GM12878 (cell line): ENCODE data around the gene ANXA3. TPM values are rescaled to one million over a fixed set of nuclear protein-coding genes. Genes with fewer than 3 reads are reported as not detected.

Experiments used
- ASH2L ChIP-seq: fragments of 300-600, 200-600 bp; sonication (generic); IDR thresholded peaks from 2 replicates; pipeline ENCODE4 v1.6.1; 2017; ENCODE audit warnings: low read depth, mild to moderate bottlenecking, borderline replicate concordance
- BCL11A ChIP-seq: IDR thresholded peaks from 2 replicates; pipeline ENCODE4 v1.6.1; 2011; ENCODE audit warnings: low read depth, low read length
- CBFB ChIP-seq: IDR thresholded peaks from 2 replicates; pipeline ENCODE4 v1.6.1; 2016; ENCODE audit warnings: antibody characterized with exemption, low read depth
- CBX5 ChIP-seq: sonication (generic); IDR thresholded peaks from 2 replicates; pipeline ENCODE4 v1.6.1; 2016; ENCODE audit warnings: low read depth, moderate library complexity, mild to moderate bottlenecking, inconsistent platforms
- CHD2 ChIP-seq: IDR thresholded peaks from 2 replicates; pipeline ENCODE4 v1.6.1; 2011; ENCODE audit warnings: low read depth, low read length, improper control_type of control experiment, borderline replicate concordance
- ELK1 ChIP-seq: IDR thresholded peaks from 2 replicates; pipeline ENCODE4 v1.6.1; 2012; ENCODE audit warnings: low read depth, low read length, improper control_type of control experiment
- GABPA ChIP-seq: IDR thresholded peaks from 2 replicates; pipeline ENCODE4 v1.6.1; 2014; ENCODE audit warnings: antibody characterized with exemption, low read depth, mild to moderate bottlenecking, inconsistent platforms
- HDAC2 ChIP-seq: fragments of 200-600 bp; sonication (generic); IDR thresholded peaks from 2 replicates; pipeline ENCODE4 v1.6.1; 2017
- IKZF2 ChIP-seq, 2 experiments: fragments of 450-650 bp; IDR thresholded peaks; 2 replicates each; pipeline ENCODE4 v1.6.1; 2017; ENCODE audit warnings: mild to moderate bottlenecking in 2 of 2, moderate library complexity in 2 of 2
- IRF4 ChIP-seq: IDR thresholded peaks from 2 replicates; pipeline ENCODE4 v1.6.1; 2011; ENCODE audit warnings: low read depth, low read length
- JUNB ChIP-seq: IDR thresholded peaks from 2 replicates; pipeline ENCODE4 v1.6.1; 2016; ENCODE audit warnings: antibody characterized with exemption, mild to moderate bottlenecking
- MTA3 ChIP-seq: IDR thresholded peaks from 2 replicates; pipeline ENCODE4 v1.6.1; 2012; ENCODE audit warnings: low read length, inconsistent platforms, borderline replicate concordance
- NFYB ChIP-seq: IDR thresholded peaks from 2 replicates; pipeline ENCODE4 v1.6.1; 2011; ENCODE audit warnings: low read depth, mild to moderate bottlenecking, low read length, improper control_type of control experiment, moderate library complexity; ENCODE audit not compliant: insufficient read depth
- SIN3A ChIP-seq: IDR thresholded peaks from 2 replicates; pipeline ENCODE4 v1.6.1; 2012; ENCODE audit warnings: low read depth, low read length, improper control_type of control experiment
- SMARCA5 ChIP-seq: fragments of 450-650 bp; IDR thresholded peaks from 2 replicates; pipeline ENCODE4 v1.6.1; 2017; ENCODE audit warnings: mild to moderate bottlenecking
- STAT1 ChIP-seq: fragments of 450-650 bp; conservative IDR thresholded peaks from 2 replicates; pipeline ENCODE4 v1.6.1; 2014; ENCODE audit warnings: antibody characterized with exemption, mild to moderate bottlenecking
- SUZ12 ChIP-seq: fragments of 200-600 bp; sonication (generic); IDR thresholded peaks from one replicate; pipeline ENCODE4 v1.6.1; 2018; ENCODE audit warnings: antibody characterized with exemption, mild to moderate bottlenecking; ENCODE audit not compliant: unreplicated experiment
- WRNIP1 ChIP-seq: IDR thresholded peaks from 2 replicates; pipeline ENCODE4 v1.6.1; 2011; ENCODE audit warnings: low read depth, low read length, improper control_type of control experiment, borderline replicate concordance
- YY1 ChIP-seq: IDR thresholded peaks from 2 replicates; pipeline ENCODE4 v1.6.1; 2011; ENCODE audit warnings: low read depth, mild to moderate bottlenecking, low read length
- polyA plus RNA-seq, 11 experiments: library from polyadenylated mRNA; depleted of rRNA in 4 of 11; unstranded in 6 of 11; stranded (reverse) in 5 of 11; fragments of >200 nt; fragmentation: Nextera tagmentation in 4 of 11; fragmentation: Illumina TruSeq in 1 of 11; extraction: Ambion mirVana in 4 of 11; extraction: Trizol in 1 of 11; gene quantifications; 1 replicate in 1 of 11; 2 replicates in 10 of 11; pipeline versions ENCODE4 v1.2.1 to v1.2.3, GENCODE V29; 2011 to 2016; ENCODE audit warnings: inconsistent platforms in 2 of 11, missing spikeins in 2 of 11, low read depth in 1 of 11
- total RNA-seq, 4 experiments: library from RNA; depleted of rRNA in 3 of 4; stranded (reverse); fragments of >200 nt in 3 of 4; fragmentation: Illumina TruSeq in 1 of 4; extraction: Trizol in 1 of 4; gene quantifications; 2 replicates each; pipeline versions ENCODE4 v1.2.1 to v1.2.3, GENCODE V29; 2013 to 2021
- TF ChIP-seq, protein P1 (sequence below): fragments of 450-650 bp; formaldehyde crosslinking; IDR thresholded peaks from 2 replicates; pipeline ENCODE4 v1.4.0; 2022; ENCODE audit warnings: mild to moderate bottlenecking, moderate library complexity
- TF ChIP-seq, protein P2 (sequence below): fragments of 450-650 bp; IDR thresholded peaks from 2 replicates; pipeline ENCODE4 v1.6.1; 2017; ENCODE audit warnings: mild to moderate bottlenecking, moderate library complexity
- TF ChIP-seq, protein P3 (sequence below): IDR thresholded peaks from 2 replicates; pipeline ENCODE4 v1.6.1; 2011; ENCODE audit warnings: borderline replicate concordance, low read depth, mild to moderate bottlenecking, moderate library complexity, mixed read lengths, low read length; ENCODE audit not compliant: insufficient read depth; ENCODE audit errors: extremely low read length

Gene ANXA3
- total and polyA plus RNA-seq, 10 of the 15 experiments (the other 5 are each of a cell fraction or from before 2014, with no cell fraction given): 0.28 to 14.7 (median 0.91) TPM

GRCh38 chr4:78613522-78614321, 62.2 kb downstream of the ANXA3 start (continued):
- TF ChIP-seq, protein P1, sequence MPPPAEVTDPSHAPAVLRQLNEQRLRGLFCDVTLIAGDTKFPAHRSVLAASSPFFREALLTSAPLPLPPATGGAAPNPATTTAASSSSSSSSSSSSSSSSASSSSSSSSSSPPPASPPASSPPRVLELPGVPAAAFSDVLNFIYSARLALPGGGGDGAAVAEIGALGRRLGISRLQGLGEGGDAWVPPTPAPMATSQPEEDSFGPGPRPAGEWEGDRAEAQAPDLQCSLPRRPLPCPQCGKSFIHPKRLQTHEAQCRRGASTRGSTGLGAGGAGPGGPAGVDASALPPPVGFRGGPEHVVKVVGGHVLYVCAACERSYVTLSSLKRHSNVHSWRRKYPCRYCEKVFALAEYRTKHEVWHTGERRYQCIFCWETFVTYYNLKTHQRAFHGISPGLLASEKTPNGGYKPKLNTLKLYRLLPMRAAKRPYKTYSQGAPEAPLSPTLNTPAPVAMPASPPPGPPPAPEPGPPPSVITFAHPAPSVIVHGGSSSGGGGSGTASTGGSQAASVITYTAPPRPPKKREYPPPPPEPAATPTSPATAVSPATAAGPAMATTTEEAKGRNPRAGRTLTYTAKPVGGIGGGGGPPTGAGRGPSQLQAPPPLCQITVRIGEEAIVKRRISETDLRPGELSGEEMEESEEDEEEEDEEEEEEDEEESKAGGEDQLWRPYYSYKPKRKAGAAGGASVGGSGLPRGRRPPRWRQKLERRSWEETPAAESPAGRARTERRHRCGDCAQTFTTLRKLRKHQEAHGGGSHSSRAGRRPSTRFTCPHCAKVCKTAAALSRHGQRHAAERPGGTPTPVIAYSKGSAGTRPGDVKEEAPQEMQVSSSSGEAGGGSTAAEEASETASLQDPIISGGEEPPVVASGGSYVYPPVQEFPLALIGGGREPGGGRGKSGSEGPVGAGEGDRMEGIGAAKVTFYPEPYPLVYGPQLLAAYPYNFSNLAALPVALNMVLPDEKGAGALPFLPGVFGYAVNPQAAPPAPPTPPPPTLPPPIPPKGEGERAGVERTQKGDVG (CRISPR knock-in tag): no peak
- TF ChIP-seq IKZF2 (IDR thresholded peaks at IDR 0.05): peak; percentile 68 to 78
- TF ChIP-seq MTA3: 0 out of 2 replicates have a peak, but pooled peaks have one; percentile 31
- peak; percentile 57; the same call in 1 of the 2 replicates for TF ChIP-seq IRF4
- no peak for TF ChIP-seq ELK1
- TF ChIP-seq ASH2L: no peak
- no peak for TF ChIP-seq NFYB
- TF ChIP-seq HDAC2: no peak
- TF ChIP-seq STAT1: no peak
- TF ChIP-seq, protein P2, sequence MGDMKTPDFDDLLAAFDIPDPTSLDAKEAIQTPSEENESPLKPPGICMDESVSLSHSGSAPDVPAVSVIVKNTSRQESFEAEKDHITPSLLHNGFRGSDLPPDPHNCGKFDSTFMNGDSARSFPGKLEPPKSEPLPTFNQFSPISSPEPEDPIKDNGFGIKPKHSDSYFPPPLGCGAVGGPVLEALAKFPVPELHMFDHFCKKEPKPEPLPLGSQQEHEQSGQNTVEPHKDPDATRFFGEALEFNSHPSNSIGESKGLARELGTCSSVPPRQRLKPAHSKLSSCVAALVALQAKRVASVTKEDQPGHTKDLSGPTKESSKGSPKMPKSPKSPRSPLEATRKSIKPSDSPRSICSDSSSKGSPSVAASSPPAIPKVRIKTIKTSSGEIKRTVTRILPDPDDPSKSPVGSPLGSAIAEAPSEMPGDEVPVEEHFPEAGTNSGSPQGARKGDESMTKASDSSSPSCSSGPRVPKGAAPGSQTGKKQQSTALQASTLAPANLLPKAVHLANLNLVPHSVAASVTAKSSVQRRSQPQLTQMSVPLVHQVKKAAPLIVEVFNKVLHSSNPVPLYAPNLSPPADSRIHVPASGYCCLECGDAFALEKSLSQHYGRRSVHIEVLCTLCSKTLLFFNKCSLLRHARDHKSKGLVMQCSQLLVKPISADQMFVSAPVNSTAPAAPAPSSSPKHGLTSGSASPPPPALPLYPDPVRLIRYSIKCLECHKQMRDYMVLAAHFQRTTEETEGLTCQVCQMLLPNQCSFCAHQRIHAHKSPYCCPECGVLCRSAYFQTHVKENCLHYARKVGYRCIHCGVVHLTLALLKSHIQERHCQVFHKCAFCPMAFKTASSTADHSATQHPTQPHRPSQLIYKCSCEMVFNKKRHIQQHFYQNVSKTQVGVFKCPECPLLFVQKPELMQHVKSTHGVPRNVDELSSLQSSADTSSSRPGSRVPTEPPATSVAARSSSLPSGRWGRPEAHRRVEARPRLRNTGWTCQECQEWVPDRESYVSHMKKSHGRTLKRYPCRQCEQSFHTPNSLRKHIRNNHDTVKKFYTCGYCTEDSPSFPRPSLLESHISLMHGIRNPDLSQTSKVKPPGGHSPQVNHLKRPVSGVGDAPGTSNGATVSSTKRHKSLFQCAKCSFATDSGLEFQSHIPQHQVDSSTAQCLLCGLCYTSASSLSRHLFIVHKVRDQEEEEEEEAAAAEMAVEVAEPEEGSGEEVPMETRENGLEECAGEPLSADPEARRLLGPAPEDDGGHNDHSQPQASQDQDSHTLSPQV: no peak
- no peak for TF ChIP-seq GABPA
- no peak for TF ChIP-seq JUNB
- no peak for TF ChIP-seq CBFB
- no peak for TF ChIP-seq CBX5
- TF ChIP-seq SIN3A: no peak
- TF ChIP-seq SMARCA5: peak; percentile 55; the same call in 1 of the 2 replicates
- TF ChIP-seq, protein P3, sequence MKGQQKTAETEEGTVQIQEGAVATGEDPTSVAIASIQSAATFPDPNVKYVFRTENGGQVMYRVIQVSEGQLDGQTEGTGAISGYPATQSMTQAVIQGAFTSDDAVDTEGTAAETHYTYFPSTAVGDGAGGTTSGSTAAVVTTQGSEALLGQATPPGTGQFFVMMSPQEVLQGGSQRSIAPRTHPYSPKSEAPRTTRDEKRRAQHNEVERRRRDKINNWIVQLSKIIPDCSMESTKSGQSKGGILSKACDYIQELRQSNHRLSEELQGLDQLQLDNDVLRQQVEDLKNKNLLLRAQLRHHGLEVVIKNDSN: no peak
- TF ChIP-seq YY1: no peak
- TF ChIP-seq CHD2: peak; percentile 59; the same call in 1 of the 2 replicates
- no peak for TF ChIP-seq WRNIP1
- peak; percentile 74 for TF ChIP-seq BCL11A
- TF ChIP-seq SUZ12: no peak
